HG03103 (cell line): ENCODE measurements around the gene EXOSC5.
"Not testable (repeated sequence)": the region's sequence is repeated elsewhere in the genome, so short reads cannot be mapped to it uniquely, and the experiment has no call there.

ENCODE experiments used
- ATAC-seq: cut with Tn5 transposase; IDR thresholded peaks from one replicate; pipeline ENCODE4 v1.9.1; 2021; ENCODE audit warnings: low read depth; ENCODE audit not compliant: unreplicated experiment

The EXOSC5 gene

DNA sequence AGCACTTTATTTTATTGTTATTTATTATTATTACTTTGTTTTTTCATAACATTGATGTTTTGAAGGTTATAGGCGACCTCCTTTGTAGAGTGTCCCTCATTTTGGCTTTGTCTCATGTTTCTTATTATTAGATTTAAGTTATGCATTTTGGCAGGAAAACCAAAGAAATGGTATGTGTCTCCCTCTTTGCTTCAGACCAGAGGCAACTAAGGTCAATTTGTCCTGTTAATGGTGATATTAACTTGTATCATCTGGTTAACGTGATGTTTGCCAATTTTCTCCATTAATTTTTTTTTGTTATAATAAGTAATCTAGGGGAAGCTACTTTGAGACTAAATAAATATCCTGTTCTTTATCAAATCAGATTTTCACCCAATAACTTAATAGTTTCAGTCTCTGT is 24.7 kb downstream of the EXOSC5 start:
- ATAC-seq, result no peak

GRCh38 chr19:41371541-41371940 is 25.6 kb downstream of the EXOSC5 start:
- no peak for ATAC-seq

DNA sequence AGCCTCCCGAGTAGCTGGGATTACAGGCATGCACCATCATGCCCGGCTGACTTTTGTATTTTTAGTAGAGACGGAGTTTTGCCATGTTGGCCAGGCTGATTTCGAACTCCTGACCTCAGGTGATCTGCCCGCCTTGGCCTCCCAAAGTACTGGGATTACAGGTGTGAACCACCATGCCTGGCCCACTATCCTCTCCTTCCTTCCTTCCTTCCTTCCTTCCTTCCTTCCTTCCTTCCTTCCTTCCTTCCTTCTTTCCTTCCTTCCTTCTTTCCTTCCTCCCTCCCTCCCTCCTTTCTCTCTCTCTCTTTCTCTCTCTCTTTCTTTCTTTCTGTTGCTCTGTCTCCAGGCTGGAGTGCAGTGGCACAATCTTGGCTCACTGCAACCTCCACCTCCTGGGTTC is 26.0 kb downstream of the EXOSC5 start:
- ATAC-seq, result not testable (repeated sequence)

DNA sequence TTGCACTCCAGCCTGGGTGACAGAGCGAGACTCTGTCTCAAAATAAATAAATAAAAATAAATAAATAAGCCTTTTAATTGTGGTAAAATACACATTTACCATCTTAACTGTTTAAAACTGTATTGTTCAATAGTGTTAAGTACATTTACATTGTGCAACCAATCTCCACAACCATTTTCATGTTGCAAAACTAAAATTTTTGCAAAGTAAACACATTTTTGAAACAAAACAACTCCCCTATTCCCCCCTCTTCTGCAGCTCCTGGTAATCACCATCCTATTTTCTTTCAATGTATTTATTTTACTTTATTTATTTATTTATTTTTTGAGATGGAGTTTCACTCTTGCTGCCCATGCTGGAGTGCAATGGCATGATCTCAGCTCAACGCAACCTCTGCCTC is 27.4 kb downstream of the EXOSC5 start:
- no peak for ATAC-seq

GRCh38 chr19:41367848-41368301 is 29.3 kb downstream of the EXOSC5 start:
- no peak for ATAC-seq

DNA sequence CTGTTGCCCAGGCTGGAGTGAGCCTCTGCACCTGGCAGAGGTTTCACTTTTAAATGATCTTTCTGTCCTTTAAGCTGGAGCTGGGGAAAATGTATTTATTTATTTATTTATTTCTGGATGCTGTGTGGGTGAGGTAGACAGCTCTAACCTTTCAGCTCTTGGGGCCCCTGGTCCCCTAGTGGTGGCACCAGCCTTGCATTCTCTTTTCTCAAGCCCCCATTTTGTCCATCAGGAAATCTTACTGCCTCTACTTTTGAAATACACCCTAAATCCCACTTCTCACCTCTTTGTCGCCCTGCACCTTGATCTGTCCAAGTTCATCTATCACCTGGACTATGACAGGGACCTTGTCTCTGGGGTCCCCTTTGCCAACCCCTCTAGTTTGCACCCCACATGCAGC is 31.1 kb downstream of the EXOSC5 start:
- no peak for ATAC-seq

DNA sequence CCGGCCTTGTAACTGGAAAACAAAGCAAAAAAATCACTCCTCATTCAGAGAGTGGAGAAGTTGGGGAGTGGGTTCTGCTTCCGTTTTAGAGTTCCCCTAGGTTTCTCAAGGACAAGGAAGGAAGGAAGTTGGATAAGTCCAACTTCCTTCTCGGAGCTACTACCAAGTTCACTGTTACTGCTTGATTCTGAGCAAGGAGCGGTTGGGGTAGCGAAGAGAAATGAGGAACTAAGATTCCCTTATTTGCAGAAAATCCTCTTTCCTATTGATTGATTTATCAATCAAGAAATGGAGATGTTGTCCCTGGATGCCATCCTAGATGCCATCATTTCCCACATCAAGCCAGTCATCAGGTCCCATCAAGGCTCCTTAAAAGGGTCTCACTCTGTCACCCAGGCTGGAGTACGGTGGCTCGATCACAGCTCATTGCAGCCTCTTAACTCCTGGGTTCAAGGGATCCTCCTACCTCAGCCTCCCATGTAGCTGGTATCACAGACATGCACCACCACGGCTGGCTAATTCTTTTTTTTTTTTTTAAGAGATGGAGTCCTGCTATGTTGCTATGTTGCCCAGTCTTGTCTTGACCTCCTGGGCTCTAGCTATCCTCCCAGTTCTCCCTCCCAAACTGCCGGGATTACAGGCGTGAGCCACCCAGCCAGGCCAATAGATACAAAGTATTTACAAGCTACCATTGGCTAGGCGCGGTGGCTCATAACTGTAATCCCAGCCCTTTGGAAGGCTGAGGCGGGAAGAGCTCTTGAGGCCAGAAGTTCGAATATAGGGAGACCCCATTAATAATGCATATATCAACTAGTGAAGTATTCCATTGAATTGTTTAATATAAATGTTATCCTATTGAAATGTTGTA is 32.4 kb downstream of the EXOSC5 start:
- ATAC-seq, result no peak

- ATAC-seq, result peak; percentile 76
Measured at GRCh38 chr19:41363753-41364523, 33.2 kb downstream of the EXOSC5 start, which contains the start of gene B9D2. Gene B9D2 (minus strand): TSS chr19:41364149. CDS start chr19:41363519, 630 bp downstream.

DNA sequence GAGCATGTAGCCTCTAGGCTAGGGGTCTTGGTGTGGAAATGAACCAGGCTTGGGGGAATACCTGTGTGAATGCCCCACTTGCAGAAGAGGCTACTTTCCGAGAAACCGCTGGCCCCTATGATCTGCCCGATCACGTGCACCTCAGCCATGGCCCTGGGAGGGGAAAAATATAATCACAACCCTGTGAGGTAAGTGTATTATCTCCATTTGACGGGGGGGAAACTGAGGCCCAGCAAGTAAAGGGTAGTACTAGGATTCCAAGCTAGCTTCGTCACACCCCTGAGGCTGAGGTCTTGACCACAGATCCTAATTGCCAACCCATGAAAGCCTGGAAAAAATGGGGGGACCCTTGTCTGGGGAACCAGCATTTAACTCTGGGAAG is 33.8 kb downstream of the EXOSC5 start:
- no peak for ATAC-seq

GRCh38 chr19:41362143-41362847 is 34.9 kb downstream of the EXOSC5 start:
- ATAC-seq, result no peak

DNA sequence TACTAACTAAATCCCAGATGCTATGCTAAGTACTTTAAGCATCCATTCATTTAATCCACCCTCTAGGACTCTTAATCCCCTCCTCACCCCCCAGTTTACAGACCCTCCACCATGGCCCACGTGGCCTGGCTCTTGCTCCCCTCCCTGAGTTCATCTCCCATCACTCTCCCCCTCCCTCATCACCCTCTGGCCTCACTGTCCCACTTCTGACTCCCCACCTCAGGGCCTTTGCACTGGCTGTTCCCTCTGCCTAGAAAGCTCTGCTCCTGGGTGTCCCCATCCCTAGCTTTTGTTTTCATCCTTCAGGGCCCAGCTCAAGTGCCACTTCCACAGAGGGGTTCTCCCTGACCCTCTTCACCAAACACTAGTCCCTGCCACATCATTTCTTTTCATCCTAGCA is 37.4 kb downstream of the EXOSC5 start:
- no peak for ATAC-seq

DNA sequence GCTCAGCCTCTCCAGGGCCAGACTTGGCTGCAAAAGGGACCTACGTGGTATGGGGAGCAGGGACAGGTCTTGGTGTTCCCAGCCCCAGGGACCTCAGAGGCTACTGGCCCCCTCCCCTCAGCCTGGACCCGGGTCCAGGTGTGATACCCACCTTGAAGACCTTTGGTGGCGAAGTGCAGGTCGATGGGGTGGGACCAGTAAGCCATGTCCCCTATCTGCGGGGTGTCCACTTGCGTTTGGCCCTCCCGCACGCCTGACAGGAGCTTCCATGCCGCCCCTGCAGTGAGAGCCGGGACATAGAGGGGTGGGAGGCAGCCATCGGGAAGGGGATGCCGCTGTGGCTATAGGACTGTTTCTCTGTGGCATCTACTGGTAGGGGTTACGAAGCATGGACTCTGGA is 39.4 kb downstream of the EXOSC5 start:
- ATAC-seq, result no peak

- ATAC-seq, result no peak
Measured at GRCh38 chr19:41356984-41357739, 40.0 kb downstream of the EXOSC5 start.

DNA sequence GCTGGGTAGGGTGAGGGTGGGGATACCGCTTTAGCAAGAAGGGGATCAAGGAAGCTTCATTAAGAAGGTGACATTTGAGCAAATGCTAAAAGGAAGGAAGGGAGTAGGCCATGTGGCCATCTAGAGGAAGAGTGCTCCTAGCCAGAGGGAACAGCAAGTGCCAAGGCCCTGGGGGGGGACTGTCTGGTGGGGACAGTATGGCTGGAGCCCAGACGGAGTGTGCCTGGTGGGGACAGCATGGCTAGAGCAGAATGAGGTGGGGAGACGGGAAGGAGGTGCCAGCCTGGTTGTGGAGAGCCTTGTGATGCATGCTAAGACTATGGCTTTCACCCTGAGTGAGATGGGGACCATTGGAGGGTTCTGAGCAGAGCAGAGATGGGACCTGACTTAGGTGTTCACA is 41.4 kb downstream of the EXOSC5 start:
- ATAC-seq, result no peak

DNA sequence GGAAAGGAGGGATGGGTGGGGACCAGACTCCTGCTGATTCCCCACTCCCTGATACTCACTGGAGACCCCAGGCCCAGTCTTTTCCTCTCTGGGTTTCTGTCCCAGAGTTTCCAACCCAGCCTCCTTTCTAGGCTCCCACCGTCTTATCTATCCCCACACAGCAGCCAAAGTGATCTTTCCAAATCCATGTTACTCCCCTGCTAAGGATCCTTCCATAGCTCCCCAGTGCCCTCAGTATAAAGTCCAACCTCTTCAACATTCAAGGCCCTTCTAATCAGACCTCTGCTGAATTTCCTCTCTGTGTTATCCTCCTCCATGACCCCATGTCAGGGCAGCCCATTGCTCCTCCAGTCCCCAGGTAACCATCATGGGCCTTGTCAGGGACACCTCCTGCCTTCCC is 42.1 kb downstream of the EXOSC5 start:
- no peak for ATAC-seq

- no peak for ATAC-seq
Measured at GRCh38 chr19:41354343-41354953, 42.7 kb downstream of the EXOSC5 start.

- ATAC-seq, result peak; percentile 31
Measured at GRCh38 chr19:41353466-41354342, 43.5 kb downstream of the EXOSC5 start, which contains the start of gene TGFB1. Gene TGFB1 (minus strand): TSS chr19:41353922. CDS start chr19:41353044, 878 bp downstream.

- ATAC-seq, result no peak
Measured at GRCh38 chr19:41352609-41353465, 44.3 kb downstream of the EXOSC5 start.
